T47D (cell line): ENCODE results near the gene KNTC1.
A peak's percentile ranks its signal among the peaks of the same experiment; 100 is the strongest.

Experiments used
- DNase-seq, 2 experiments: peaks; one replicate each; pipeline versions ENCODE4 v3.0.0 to v3.0.0-alpha.2; 2011 to 2012; ENCODE audit warnings: low read depth in 1 of 2, low spot score in 1 of 2
- JUND ChIP-seq: IDR thresholded peaks from 2 replicates; pipeline ENCODE4 v1.6.1; 2012; ENCODE audit warnings: low read depth
- in situ Hi-C: cut with HindIII; loops from 2 replicates; pipeline ENCODE4 v1.10.0; 2016; ENCODE audit warnings: low sequenced_read_pairs, low pct_unique_long_range_greater_than_20kb

KNTC1 gene

GRCh38 chr12:122656298-122656697 is 129.2 kb downstream of the KNTC1 start:
- in situ Hi-C loops, result no loop called here
- TF ChIP-seq JUND, result no peak
- no peak for DNase-seq

- DNase-seq, result peak in 1 of 2 experiments; percentile 62
- in situ Hi-C loops, result no loop called here
- TF ChIP-seq JUND, result no peak
These were observed 132.5 kb downstream of the KNTC1 start for GRCh38 chr12:122659579-122659978.

DNA sequence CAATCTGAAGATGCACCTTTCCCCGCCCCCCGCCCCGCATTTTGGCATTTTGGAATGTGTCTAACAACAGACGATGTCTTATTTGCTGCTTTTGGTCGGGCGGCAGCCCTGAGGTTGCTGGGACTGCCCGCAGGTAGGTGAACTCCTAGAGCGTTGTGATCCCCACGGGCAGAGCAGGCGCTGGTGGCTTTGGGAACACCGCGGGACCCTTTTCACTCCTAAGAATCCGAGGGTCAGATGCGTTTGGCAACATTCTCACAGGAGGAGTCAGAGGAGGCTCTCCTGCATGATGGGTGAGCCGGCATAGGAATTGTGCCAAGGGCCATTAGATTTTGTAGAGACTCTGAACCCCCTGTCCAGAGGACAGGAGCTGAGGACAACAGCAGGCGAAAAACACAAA is 134.2 kb downstream of the KNTC1 start:
- in situ Hi-C loops, result no loop called here
- DNase-seq, result no peak
- TF ChIP-seq JUND, result no peak

- in situ Hi-C loops, result no loop called here
- no peak for DNase-seq
- no peak for TF ChIP-seq JUND
These were observed 134.9 kb downstream of the KNTC1 start for GRCh38 chr12:122661938-122662337.

DNA sequence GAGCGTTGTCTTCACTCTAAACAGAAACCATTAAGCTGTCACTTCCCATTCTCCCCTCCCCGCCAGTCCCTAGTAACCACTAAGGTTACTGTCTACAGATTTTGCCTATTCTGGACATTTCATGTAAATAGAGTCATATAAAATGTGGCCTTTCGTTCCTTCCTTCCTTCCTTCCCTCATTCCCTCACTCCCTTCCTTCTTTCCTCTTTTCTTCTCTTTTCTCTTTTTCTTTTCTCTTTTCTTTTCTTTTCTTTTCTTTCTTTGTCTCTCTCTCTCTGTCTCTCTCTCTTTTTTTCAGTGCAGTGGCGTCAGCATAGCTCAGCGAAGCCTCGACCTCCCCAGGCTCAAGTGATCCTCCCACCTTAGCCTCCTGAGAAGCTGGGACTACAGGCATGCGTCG is 138.3 kb downstream of the KNTC1 start:
- DNase-seq, result no peak
- in situ Hi-C loops, result no loop called here
- no peak for TF ChIP-seq JUND

GRCh38 chr12:122665759-122666158 is 138.7 kb downstream of the KNTC1 start:
- in situ Hi-C loops, result no loop called here
- no peak for TF ChIP-seq JUND
- DNase-seq, result no peak

DNA sequence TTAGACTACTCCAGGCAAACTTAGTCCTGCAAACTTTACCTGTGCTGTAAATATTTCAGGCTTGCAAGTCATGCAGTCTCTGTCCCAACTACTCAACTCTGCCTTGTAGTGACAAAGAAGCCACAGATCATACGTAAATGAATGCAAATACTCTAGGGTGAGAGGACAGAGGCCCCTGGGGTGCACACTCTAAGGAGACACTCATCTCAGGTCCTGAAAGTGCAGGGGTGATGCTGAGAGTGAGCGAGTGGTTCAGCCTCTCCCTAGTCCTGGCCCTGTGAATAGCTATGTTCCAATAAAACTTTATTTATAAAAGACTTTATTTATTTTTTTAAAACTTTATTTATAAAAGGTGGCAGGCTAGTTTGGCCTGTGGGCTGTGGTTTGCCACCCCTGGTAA is 141.2 kb downstream of the KNTC1 start:
- in situ Hi-C loops, result no loop called here
- no peak for DNase-seq
- no peak for TF ChIP-seq JUND

GRCh38 chr12:122669397-122670070 is 142.5 kb downstream of the KNTC1 start:
- TF ChIP-seq JUND, result no peak
- in situ Hi-C loops, result no loop called here
- no peak for DNase-seq

GRCh38 chr12:122672515-122672914 is 145.5 kb downstream of the KNTC1 start:
- in situ Hi-C loops, result no loop called here
- no peak for TF ChIP-seq JUND
- DNase-seq, result no peak
